GM20431 (cell line): Measurements from ENCODE around the gene TMEM39B.
"Not testable (repeated sequence)": the region's sequence is repeated elsewhere in the genome, so short reads cannot be mapped to it uniquely, and the experiment has no call there.

ENCODE experiments used
- in situ Hi-C: fragments of 300-500 bp; cut with MseI, MboI; formaldehyde crosslinking; loops from one replicate; pipeline ENCODE4 v1.15.0; 2020; ENCODE audit warnings: low sequenced_read_pairs; ENCODE audit not compliant: unreplicated experiment

Gene TMEM39B

DNA sequence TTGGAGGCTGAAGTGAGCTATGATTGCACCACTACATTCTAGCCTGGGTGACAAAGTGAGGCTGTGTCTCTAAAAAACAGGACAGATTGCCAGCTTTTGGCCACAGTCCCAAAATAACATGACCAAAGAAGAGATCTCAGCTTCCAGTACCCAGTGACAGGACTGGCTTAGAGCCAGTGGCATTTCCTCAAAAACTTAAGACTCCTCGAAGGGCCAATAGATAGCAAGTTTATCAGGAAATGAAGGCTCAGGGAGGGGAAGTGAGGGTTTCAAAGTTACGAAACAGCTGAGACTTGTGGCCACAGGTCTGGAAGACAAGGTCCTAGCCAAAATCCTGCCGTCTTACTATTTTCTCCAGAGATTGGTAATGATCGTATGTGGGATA, 6.3 kb upstream of the TMEM39B start:
- in situ Hi-C loops, result no loop called here

DNA sequence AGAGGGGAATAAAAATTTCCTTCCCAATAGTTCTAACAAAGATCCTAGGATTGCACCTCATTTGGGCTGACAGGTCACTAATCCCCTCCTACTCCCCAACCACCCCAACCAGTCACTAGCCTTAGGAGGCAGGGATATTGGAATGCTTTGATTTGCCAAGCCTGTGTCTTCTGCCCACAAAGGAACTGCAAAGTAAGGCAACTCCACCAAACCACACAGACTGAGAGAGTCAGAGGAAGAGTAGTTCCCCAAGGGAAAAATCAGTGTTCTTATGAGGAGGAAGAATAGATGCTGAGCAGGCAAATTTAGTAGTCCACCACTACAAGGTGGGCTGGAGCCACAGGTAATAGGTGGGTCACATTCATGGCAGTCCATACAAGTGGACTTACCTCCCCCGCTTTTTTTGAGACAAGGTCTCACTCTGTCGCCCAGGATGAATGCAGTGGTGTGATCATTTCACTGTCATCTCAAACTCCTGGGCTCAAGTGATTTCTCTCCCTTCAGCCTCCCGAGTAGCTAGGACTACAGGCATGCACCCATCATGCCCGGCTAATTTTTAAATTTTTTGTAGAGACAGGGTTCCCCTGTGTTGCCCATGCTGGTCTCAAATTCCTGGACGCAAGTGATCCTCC, 3.7 kb upstream of the TMEM39B start:
- in situ Hi-C loops, result no loop called here

DNA sequence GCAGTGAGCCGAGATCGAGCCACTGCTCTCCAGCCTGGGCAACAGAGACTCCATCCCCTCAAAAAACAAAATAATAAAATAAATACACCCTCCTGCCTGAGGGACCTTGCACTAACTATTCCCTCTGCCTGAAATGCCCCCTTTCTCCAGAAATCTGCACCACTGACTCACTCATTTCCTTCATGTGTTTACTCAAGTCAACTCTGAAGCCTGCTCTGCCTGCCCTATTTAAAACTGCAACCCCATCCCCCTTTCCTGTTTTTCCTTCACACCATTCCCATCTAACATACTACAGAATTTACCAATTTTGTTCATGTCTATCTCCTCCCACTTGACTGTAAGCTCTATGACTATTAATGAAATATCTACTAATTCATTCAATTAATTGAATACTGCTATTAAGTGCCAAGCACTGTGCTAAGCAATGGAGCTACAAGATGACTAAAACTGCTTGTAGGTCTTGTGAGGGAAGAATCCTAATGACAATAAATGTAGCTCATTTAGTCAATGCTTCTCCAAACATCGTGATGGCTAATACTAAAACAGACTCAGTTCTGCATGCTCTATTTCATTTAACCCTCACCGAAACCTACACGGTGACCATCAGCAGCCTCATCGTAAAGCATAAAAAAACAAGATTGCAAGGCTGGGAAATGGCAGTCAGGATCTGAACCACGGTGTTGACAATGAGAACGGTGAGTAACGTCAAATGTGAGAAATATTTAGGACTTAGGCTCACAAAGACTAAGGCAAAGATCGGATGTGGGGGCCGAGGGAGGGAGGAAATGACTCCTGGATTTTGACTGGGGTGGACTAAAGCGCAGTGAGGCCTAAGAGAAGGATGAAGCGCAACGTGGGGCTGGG, 749 bp upstream of the TMEM39B start:
- in situ Hi-C loops, result no loop called here

DNA sequence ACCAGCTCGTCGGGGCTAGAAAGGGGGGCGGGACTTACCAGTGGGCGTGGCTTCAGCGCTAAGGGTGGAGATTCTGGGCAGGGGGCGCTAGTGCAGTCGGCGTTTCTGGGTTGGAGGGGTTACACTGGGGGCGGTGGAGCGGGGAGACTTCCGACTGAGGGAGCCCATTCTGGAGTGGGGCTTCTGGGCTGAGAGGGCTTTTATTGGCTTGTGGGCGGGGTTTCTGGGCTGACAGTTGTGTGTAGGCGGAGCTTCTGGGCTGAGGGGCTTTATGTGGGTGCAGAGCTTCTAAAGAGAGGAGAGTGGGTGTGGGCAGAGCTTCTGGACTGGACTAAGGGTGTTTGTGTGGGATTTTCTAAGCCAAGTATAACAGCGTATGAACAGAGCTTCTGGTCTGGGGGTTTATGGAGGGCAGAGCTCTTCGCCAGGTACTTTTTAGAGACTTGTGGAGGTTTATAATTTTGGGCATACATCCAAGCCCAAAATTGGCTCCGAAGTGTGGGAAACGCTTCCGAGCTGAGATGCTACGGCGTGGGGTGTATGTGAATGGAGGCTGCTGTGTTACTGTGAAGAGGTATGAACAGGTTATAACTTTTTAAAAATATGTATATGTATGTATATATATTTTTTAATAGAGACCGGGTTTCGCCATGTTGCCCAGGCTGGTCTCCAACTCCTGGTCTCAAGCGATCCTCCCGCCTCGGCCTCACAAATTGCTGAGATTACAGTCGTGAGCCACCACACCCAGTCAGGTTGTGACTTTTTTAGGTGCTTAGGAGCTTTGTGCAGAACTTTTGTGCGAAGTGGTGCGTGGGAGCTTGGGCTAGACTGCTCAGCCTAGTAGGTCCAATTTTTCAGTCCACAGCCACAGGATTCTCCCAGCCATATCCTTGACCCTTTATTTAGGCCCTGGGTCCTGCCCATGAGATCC, 825 bp downstream of the TMEM39B start:
- in situ Hi-C loops, result no loop called here

DNA sequence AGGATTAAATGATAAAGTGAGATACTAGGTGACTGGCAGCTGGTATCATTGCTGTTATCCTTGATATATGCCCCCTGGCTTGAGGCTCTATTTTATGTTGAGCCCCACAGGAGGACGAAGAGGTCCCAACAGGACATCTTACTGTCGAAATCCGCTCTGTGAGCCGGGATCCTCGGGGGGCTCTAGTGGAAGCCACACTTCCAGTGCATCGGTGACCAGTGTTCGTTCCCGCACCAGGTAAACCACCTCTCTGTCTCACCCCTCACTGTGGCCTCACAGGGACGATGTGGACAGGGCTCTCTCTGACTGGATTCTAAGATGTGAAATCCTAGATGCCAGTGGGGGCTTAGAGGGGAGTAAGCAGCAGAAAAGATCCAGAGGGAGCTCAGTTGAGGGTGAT, 2.1 kb downstream of the TMEM39B start:
- in situ Hi-C loops, result no loop called here

DNA sequence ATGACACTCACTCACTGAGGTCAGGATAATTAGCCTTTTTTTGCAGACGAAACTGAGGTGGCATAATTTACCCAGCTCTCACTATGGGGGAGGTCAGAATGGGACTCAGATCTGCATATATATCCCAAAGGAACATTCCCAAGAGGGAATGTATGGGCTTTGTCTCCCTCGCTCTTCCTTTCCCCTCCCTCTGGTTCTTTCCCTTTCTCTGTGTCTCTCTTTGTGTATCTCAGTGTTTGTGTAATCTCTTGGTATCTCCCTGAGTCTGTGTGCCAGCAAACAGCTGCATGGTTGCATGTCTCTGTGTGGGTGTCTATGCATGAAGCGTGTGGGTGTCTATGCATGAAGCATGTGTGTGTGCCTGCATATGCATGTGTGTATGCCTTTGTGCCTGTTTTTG, 4.7 kb downstream of the TMEM39B start:
- in situ Hi-C loops, result no loop called here

DNA sequence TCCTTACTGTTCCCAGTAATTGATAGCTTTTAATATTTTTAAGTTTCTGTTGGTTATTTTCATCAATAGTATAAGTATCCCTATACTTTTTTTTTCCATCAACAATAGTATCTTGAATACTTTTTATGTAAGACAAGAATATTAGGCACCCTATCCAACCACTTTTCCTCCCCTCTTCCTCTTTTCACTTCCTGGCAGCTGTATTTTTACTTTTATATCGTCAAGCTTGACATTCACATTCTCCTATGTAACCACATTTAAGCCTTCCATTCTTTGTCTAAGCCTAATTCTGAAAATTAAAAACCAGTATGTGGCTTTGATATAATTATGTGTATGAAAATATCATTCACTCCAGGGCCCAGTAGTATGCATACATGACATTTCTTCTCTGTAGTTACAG, 9.3 kb downstream of the TMEM39B start:
- in situ Hi-C loops, result no loop called here

DNA sequence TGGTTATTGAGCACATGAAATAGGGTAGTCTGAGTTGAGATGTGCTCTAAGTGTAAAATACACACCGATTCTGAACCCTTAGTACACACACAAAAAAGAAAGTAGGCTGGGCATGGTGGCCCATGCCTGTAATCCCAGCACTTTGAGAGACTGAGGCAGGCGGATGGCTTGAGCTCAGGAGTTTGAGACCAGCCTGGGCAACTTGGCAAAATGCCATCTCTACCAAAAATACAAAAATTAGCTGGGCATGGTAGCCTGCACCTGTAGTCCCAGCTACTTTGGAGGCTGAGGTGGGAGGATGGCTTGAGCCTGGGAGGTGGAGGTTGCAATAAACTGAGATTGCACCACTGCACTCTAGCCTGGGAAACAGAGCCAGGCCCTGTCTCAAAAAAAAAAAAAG, 13.6 kb downstream of the TMEM39B start:
- in situ Hi-C loops, result not testable (repeated sequence)

DNA sequence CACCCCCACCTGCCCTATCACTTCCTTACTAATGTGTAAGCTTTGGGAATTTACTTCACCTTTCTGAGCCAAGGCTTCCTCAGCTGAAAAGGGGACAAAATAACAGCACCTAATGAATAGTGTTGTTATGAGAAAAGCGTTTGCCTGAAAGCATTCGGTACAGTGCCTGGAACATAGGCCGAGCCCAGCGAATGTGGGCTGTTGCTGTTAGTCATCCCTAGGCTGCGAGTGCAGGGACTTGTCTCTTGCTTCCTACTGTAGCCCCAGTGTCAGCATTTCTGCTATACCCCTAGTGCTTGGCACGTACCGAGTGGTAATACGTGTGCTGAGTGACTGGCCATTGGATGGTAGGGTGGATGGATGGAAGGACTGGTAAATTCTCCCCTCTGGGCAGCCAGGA, 18.4 kb downstream of the TMEM39B start:
- in situ Hi-C loops, result no loop called here

DNA sequence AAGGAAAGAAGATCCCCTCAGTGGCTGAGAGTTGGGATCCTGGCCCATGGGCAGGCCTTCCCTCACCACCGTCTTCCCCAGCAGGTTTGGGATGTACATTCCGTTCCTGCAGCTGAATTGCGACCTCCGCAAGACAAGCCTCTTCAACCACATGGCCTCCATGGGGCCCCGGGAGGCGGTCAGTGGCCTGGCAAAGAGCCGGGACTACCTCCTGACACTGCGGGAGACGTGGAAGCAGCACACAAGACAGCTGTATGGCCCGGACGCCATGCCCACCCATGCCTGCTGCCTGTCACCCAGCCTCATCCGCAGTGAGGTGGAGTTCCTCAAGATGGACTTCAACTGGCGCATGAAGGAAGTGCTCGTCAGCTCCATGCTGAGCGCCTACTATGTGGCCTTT, 18.9 kb downstream of the TMEM39B start:
- in situ Hi-C loops, result no loop called here

DNA sequence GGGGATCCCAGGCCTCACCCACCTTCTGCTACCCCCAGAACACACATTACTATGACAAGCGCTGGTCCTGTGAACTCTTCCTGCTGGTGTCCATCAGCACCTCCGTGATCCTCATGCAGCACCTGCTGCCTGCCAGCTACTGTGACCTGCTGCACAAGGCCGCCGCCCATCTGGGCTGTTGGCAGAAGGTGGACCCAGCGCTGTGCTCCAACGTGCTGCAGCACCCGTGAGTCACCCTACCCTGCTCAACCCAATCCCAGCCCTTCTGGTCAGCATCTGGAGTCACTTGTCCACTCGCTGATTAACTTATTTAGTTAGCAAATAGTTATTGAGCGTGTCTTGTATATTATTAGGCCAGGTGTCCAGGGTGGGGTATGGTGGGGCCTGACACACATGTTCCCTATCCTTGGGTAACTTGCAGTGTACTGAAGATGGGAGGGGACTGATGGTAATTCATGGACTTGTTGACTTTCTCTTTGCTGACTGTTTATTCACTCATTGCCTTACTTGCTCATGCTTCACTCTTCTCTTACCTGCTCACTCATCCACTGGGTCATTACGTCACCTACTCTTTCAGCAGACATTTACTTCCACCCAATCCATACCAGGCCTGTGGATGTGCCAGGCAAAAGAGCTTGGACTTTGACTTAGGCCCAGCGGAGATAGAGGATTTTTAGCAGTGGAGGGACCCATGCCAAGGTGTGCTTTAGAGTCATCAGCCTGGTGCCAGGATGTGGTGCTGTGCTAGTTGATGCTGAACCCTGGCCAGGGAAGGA, 22.2 kb downstream of the TMEM39B start:
- in situ Hi-C loops, result no loop called here

DNA sequence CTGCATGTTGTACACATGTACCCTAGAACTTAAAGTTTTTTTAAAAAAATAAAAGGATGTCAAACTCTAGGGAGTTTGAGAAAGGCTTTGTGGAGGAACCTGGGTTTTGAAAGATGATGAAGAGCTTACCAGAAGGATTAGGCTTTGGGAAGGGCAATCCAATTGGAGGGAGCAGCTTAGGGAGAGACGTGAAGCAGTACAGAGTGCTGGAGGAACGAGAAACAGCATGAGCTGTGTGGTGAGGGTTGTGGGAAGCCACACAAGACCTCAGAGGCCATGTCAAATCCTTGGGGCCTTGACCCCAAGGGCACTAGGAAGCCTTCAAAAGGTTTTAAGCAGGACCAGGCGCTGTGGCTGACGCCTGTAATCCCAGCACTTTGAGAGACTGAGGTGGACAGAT, 26.7 kb downstream of the TMEM39B start:
- in situ Hi-C loops, result no loop called here

DNA sequence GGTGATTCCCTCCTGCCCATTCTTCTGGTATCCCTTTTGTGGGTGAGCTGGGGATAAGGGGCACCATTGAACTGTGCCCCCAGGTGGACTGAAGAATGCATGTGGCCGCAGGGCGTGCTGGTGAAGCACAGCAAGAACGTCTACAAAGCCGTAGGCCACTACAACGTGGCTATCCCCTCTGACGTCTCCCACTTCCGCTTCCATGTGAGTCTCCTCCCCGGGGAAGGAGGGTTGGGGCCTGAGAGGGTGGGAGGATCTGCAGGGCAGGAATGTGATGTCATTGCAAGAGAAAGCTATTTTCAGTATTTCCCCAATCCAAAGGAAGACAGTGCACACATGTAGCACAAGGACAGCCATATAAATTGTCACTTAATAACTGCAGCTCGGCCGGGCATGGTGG, 27.6 kb downstream of the TMEM39B start:
- in situ Hi-C loops, result no loop called here

DNA sequence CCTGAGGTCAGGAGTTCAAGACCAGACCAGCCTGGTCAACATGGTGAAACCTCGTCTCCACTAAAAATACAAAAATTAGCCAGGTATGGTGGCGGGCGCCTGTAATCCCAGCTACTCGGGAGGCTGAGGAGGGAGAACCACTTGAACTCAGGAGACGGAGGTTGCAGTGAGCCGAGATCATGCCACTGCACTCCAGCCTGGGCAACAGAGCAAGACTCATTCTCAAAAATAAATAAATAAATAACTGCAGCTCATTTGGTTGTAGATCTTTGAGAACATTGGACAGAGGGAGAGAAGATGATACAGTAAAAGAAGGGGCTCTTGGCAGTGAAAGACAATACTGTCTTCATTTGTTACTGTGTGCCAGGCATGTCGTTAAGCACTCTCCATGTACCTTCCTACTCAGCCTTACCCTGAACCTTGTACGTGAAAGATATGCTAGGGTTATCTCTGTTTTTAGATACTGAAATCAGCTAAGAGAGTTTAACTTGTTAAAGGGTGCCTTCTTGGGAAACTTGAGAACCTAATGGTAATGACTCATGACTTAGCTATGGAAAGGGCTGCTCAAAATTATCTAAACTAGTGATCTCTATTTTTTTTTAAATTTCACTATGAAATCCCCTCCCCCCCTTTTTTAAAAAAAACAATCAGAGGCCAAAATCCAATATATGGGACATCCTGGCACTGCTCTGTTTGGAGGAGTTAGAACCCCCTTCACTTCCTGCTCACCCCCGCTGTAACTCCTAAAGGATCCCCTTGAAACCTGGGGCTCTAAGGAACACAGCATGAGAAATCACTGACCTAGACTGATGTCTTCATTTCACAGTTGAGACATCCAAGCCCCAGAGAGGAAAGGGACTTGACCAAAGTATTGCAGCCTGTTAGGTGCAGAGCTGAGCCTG, 28.3 kb downstream of the TMEM39B start:
- in situ Hi-C loops, result no loop called here

DNA sequence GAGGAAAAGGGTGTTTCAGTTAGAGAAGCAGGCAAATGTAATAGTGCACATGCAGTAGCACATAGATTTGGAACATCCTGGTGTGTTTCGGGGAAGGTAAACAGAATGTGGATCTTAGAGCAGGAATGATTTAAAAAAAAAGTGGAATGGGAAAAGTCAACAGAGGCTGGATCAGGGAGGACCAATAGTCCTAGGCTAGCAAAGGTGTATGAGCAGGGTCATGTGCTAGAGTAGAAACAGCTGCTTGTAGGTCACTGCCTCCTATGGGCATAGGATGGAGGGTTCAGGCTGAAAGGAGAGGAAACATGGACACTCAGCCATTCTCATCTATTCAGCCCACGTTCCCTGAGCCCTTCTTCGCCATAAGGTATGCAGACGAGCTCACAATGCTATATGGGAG, 31.4 kb downstream of the TMEM39B start:
- in situ Hi-C loops, result no loop called here

DNA sequence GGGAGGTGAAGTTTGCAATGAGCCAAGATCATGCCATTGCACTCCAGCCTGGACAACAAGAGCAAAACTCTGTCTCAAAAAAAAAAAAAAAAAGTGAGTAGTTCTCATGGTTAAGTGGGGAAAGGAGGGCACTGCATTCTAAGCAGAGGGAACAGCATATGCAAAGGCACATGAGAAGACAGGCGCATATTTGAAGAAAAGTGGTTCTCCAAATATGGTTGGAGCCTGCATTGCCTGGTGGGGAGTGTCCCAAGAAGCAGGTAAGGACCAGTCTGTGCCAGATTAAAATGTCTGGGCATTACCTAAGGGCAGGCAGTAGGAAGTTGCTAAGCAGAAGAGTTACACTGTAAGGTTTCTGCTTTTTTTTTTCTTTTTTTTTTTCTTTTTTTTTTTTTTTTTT, 32.6 kb downstream of the TMEM39B start:
- in situ Hi-C loops, result no loop called here

DNA sequence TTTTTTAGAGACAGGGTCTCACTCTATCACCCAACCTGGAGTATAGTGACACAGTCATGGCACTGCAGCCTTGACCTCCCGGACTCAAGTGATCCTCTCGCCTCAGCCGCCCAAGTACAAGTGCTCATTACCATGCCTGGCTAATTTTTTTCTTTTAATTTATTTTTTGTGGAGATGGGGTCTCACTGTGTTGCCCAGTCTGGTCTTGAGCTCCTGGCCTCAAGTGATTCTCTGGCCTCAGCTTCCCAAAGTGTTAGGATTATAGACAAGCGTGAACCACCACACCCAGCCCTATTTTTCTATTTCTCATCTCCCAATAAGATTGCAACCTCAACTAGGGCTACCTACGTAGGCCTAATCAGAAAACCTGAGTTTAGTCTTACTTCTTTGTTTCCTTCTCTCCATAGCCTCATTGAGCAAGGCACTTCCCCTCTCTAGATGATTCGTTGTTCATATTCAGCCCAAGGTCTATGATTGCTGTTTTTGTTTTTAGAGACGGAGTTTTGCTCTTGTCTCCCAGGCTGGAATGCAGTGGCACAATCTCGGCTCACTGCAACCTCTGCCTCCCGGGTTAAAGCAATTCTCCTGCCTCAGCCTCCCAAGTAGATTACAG, 34.0 kb downstream of the TMEM39B start:
- in situ Hi-C loops, result no loop called here

DNA sequence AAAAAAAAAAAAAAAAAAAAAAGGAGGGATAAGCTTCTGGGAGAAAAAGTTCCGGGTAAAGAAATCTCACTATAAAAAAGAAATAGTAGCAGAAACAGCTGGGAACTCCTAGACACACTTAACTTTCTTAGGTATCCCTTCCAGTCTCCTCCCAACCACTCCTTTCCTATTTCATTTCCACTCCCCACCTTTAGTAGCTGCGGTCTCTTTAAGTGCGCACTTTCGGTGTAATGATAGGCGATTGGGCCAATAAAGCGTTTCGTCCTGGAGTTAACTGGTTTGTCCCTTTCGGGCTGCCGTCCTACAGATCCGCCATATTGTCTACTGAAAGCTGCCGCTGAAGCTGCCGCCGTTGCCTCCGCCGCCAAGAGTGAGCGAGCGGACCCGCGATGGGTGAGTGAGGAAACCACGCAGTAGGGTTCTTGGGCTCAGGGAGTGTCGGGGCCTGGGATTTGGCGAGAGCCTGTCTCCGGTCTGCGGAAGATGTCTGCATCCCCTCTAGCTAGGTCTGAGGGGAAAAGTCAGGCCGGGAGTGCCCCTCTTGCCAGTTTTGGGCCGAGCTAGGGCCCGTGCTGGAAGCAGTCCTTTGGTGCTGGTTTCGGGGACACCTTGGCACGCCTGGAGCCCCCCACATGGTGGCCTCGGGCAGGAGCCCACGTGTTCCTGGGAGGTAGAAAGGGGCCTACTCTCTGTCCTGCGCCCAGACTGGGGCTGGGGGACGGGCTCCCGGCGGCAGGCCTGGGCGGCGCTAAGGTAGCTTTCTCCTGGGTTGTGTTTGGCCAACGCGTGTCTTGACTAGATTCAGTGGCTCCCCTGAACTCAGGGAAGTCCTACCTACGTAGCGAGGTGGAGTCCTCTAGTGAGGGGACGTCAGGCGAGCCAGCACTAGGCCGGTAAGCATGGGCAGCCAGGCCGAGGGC, 35.3 kb downstream of the TMEM39B start, which contains the start of gene KPNA6:
TSS of gene KPNA6 (plus strand) at position 315 of the 920 bp plus-strand sequence. CDS start at position 390, 75 bp downstream.
- in situ Hi-C loops, result no loop called here
